ENCODE measurements around the gene B3GALT6. TPM values are rescaled to one million over a fixed set of nuclear protein-coding genes. Genes with fewer than 3 reads are reported as not detected.

Gene B3GALT6
- total RNA-seq, 4 donors from 2014 or later, result 8.5 to 24.9 (median 12.2) TPM

DNA sequence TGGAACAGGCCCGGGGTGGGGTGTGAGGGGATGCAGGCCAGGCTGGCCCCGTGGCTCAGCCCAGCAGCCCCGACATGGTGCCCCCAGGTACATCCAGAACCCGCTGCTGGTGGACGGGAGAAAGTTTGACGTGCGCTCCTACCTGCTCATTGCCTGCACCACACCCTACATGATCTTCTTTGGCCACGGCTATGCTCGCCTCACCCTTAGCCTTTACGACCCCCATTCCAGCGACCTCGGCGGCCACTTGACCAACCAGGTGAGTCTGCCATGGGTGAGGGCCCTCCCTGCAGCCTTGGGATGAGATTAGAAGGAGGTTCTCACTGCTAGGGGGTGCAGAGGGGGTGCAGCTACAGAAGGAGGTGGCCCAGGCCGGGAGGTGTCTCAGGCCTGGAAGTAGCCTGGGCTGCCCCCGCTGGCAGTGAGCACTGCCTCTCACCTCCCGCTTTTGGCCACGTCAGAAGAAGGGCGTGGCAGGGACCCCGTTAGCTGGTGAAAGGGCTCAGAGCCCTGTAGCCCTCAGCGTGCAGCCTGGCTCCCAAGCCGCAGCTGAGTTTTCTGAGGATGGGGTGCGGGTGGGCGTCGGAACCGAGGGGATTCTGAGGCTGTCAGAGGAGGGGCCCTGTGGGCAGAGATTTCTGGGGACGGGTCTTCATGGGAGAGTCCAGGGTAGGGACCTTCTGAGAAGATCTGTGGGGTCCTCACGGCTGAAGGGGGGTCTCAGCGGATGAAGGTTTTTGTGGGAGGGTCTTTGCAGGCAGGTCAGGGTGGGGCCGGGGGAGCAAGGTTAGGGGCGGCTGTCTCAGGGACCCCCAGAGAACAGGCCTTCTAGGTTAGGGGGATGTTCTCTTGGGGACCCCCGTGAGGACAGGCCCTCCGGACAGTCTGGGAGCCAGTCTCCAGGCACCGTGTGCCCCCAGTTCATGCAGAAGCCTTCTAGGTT, 47.9 kb upstream of the B3GALT6 start:
- H3K36me3 ChIP-seq, result no peaks in the 10 kb centered on the region
- TF ChIP-seq POLR2A (IDR thresholded peaks at IDR 0.05) (no peak), CTCF (IDR thresholded peaks at IDR 0.05) (no peak), EP300 (IDR thresholded peaks at IDR 0.05; ENCODE audit: low read depth) (no peak), POLR2AphosphoS5 (IDR thresholded peaks at IDR 0.05) (no peak)
- peak; percentile 6 for DNase-seq
- H3K4me3 ChIP-seq, result no peak overlapping the region
- in situ Hi-C loops (cut with MboI; ENCODE audit: low pct_ligation_motif_present in 1 of 4, low pct_unique_long_range_greater_than_20kb in 1 of 4, low sequenced_read_pairs in 3 of 4), result no loop called here
- H3K27me3 ChIP-seq, result peaks cover 3% of the 10 kb centered on the region
- intact Hi-C loops (cut with DNase I; ENCODE audit: low total_unique reads), result no loop called here
- WGBS, 2 donors (ENCODE audit: low coverage in 1 of 2), result 72 to 81% methylated on average over 2 to 32 of the region's 33 CpGs
- H3K4me1 ChIP-seq, result no peaks in the 10 kb centered on the region
- H3K27ac ChIP-seq, result no peak overlapping the region
- H3K9me3 ChIP-seq, result no peaks in the 10 kb centered on the region

GRCh38 chr1:1185101-1185765, 46.8 kb upstream of the B3GALT6 start:
- in situ Hi-C loops (cut with MboI; ENCODE audit: low pct_ligation_motif_present in 1 of 4, low pct_unique_long_range_greater_than_20kb in 1 of 4, low sequenced_read_pairs in 3 of 4) (loop anchor here in 1 of 4 donors (5.0 kb wide), 1 partner anchor 68 kb away; the partner anchor contains the start of gene C1orf159), intact Hi-C loops (cut with DNase I; ENCODE audit: low total_unique reads) (no loop called here)
- Histone ChIP-seq H3K36me3 (no peaks in the 10 kb centered on the region), H3K27me3 (no peaks in the 10 kb centered on the region), H3K27ac (no peak overlapping the region), H3K4me3 (no peak overlapping the region), H3K9me3 (no peaks in the 10 kb centered on the region), H3K4me1 (no peaks in the 10 kb centered on the region)
- DNase-seq, result no peak
- WGBS, 2 donors (ENCODE audit: low coverage in 1 of 2), result 87% methylated on average over 31 of the region's 31 CpGs; no CpG with 5 or more reads in 1 of the 2 donors
- TF ChIP-seq POLR2AphosphoS5 (IDR thresholded peaks at IDR 0.05) (no peak), CTCF (IDR thresholded peaks at IDR 0.05) (no peak), POLR2A (IDR thresholded peaks at IDR 0.05) (no peak), EP300 (IDR thresholded peaks at IDR 0.05; ENCODE audit: low read depth) (no peak)

GRCh38 chr1:1187938-1188337, 44.1 kb upstream of the B3GALT6 start:
- Histone ChIP-seq H3K36me3 (no peaks in the 10 kb centered on the region), H3K27me3 (no peaks in the 10 kb centered on the region), H3K9me3 (no peaks in the 10 kb centered on the region), H3K27ac (no peak overlapping the region), H3K4me3 (no peak overlapping the region), H3K4me1 (no peaks in the 10 kb centered on the region)
- TF ChIP-seq POLR2AphosphoS5 (IDR thresholded peaks at IDR 0.05) (no peak), POLR2A (IDR thresholded peaks at IDR 0.05) (no peak), EP300 (IDR thresholded peaks at IDR 0.05; ENCODE audit: low read depth) (no peak), CTCF (IDR thresholded peaks at IDR 0.05) (no peak)
- in situ Hi-C loops (cut with MboI; ENCODE audit: low pct_ligation_motif_present in 1 of 4, low pct_unique_long_range_greater_than_20kb in 1 of 4, low sequenced_read_pairs in 3 of 4), result loop anchor here in 1 of 4 donors (5.0 kb wide), 1 partner anchor 71 kb away; the partner anchor contains the start of gene C1orf159
- intact Hi-C loops (cut with DNase I; ENCODE audit: low total_unique reads), result no loop called here
- no peak for DNase-seq

DNA sequence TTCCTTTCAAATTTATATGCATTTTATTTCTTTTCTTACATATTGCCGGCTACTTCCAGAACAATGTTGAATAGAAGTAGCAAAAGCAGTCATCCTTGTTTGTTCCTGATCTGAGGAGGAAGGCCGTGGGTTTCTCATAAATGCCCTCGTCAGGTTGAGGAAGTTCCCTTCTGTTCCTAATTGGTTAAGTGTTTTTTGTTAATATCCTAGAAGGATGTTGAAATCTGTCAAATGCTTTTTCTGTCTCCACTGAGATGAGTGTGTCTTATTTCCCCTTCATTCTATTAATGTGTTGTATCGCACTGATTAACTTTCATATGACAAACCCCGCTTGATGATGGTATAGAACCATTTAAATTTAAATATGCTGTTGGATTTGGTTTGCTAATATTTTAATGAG, 42.9 kb upstream of the B3GALT6 start:
- WGBS, 2 donors (ENCODE audit: low coverage in 1 of 2), result 66 to 82% methylated on average over 5 of the region's 5 CpGs
- Histone ChIP-seq H3K27me3 (no peaks in the 10 kb centered on the region), H3K4me3 (no peak overlapping the region), H3K27ac (no peak overlapping the region), H3K9me3 (no peaks in the 10 kb centered on the region), H3K36me3 (no peaks in the 10 kb centered on the region), H3K4me1 (no peaks in the 10 kb centered on the region)
- intact Hi-C loops (cut with DNase I; ENCODE audit: low total_unique reads) (no loop called here), in situ Hi-C loops (cut with MboI; ENCODE audit: low pct_ligation_motif_present in 1 of 4, low pct_unique_long_range_greater_than_20kb in 1 of 4, low sequenced_read_pairs in 3 of 4) (loop anchor here in 1 of 4 donors (5.0 kb wide), 1 partner anchor 72 kb away; the partner anchor contains the start of gene C1orf159)
- DNase-seq, result no peak
- TF ChIP-seq EP300 (IDR thresholded peaks at IDR 0.05; ENCODE audit: low read depth) (no peak), POLR2AphosphoS5 (IDR thresholded peaks at IDR 0.05) (no peak), POLR2A (IDR thresholded peaks at IDR 0.05) (no peak), CTCF (IDR thresholded peaks at IDR 0.05) (no peak)

All from transverse colon (tissue), 4 donors.